Loucy (cell line): Measurements from ENCODE around the gene ERC1.

Experiments used
- H2AFZ ChIP-seq: fragments of 200-600 bp; sonication (generic); 2 replicates; pipeline ENCODE4 v1.6.0; 2016; ENCODE audit warnings: antibody characterized with exemption, mild to moderate bottlenecking, low read length, moderate library complexity
- H3F3A ChIP-seq: fragments of 200-600 bp; 2 replicates; pipeline ENCODE4 v1.6.0; 2016; ENCODE audit warnings: antibody characterized with exemption, low read depth, mild to moderate bottlenecking
- H3K27me3 ChIP-seq: fragments of 200-600 bp; sonication (generic); 2 replicates; pipeline ENCODE4 v1.6.1; 2014; ENCODE audit warnings: low read length, mild to moderate bottlenecking; ENCODE audit not compliant: insufficient read depth, poor library complexity, severe bottlenecking
- H3K36me3 ChIP-seq: fragments of 200-600 bp; sonication (generic); 2 replicates; pipeline ENCODE4 v1.6.1; 2016; ENCODE audit warnings: low read length; ENCODE audit not compliant: insufficient read depth
- H3K4me1 ChIP-seq: fragments of 200-600 bp; sonication (generic); 2 replicates; pipeline ENCODE4 v1.5.1; 2014; ENCODE audit warnings: low read length, mild to moderate bottlenecking; ENCODE audit not compliant: insufficient read depth, poor library complexity, severe bottlenecking
- H3K4me2 ChIP-seq: fragments of 200-600 bp; sonication (generic); 2 replicates; pipeline ENCODE4 v1.6.0; 2014; ENCODE audit warnings: antibody characterized with exemption, low read length, low read depth, mild to moderate bottlenecking; ENCODE audit not compliant: poor library complexity, severe bottlenecking
- H3K4me3 ChIP-seq: fragments of 200-600 bp; sonication (generic); 2 replicates; pipeline ENCODE4 v1.5.1; 2014; ENCODE audit warnings: low read length, mild to moderate bottlenecking, mixed read lengths; ENCODE audit not compliant: poor library complexity, severe bottlenecking
- H3K79me2 ChIP-seq: fragments of 200-600 bp; sonication (generic); 2 replicates; pipeline ENCODE4 v1.6.1; 2014; ENCODE audit warnings: low read length; ENCODE audit not compliant: insufficient read depth
- H3K9ac ChIP-seq: fragments of 200-600 bp; sonication (generic); 2 replicates; pipeline ENCODE4 v1.6.0; 2014; ENCODE audit warnings: mild to moderate bottlenecking, low read depth, low read length, moderate library complexity; ENCODE audit not compliant: poor library complexity, severe bottlenecking
- H3K9me2 ChIP-seq: fragments of 200-600 bp; sonication (generic); replicated peaks from 2 replicates; pipeline ENCODE4 v1.6.1; 2016; ENCODE audit warnings: low read depth, low read length, mixed read lengths
- H3K9me3 ChIP-seq: fragments of 200-600 bp; sonication (generic); 2 replicates; pipeline ENCODE4 v1.6.1; 2014; ENCODE audit warnings: mild to moderate bottlenecking, antibody characterized with exemption, low read length, low read depth; ENCODE audit not compliant: insufficient read depth
- H4K20me1 ChIP-seq: fragments of 200-600 bp; sonication (generic); 2 replicates; pipeline ENCODE4 v1.6.0; 2014; ENCODE audit warnings: antibody characterized with exemption, low read length, mild to moderate bottlenecking; ENCODE audit not compliant: insufficient read depth, poor library complexity, severe bottlenecking
- EZH2phosphoT487 ChIP-seq: fragments of 200-600 bp; IDR thresholded peaks from 2 replicates; pipeline ENCODE4 v1.6.1; 2018; ENCODE audit warnings: antibody characterized with exemption, mild to moderate bottlenecking, moderate library complexity, borderline replicate concordance
- TF ChIP-seq, protein P1 (sequence below): fragments of 200-600 bp; sonication (generic); conservative IDR thresholded peaks from 2 replicates; pipeline ENCODE4 v1.5.1; 2014; ENCODE audit warnings: mild to moderate bottlenecking, antibody characterized with exemption, low read length

ERC1 gene

GRCh38 chr12:1367331-1368291, 376.6 kb downstream of the ERC1 start:
- H4K20me1 ChIP-seq = no peaks in the 10 kb centered on the region
- no peak overlapping the region for H3K4me3 ChIP-seq
- H3F3A ChIP-seq = no peaks in the 10 kb centered on the region
- H3K9me3 ChIP-seq = no peaks in the 10 kb centered on the region
- no peaks in the 10 kb centered on the region for H3K79me2 ChIP-seq
- H2AFZ ChIP-seq = no peak overlapping the region
- H3K4me2 ChIP-seq = no peak overlapping the region
- TF ChIP-seq EZH2phosphoT487 = no peak
- TF ChIP-seq, protein P1, sequence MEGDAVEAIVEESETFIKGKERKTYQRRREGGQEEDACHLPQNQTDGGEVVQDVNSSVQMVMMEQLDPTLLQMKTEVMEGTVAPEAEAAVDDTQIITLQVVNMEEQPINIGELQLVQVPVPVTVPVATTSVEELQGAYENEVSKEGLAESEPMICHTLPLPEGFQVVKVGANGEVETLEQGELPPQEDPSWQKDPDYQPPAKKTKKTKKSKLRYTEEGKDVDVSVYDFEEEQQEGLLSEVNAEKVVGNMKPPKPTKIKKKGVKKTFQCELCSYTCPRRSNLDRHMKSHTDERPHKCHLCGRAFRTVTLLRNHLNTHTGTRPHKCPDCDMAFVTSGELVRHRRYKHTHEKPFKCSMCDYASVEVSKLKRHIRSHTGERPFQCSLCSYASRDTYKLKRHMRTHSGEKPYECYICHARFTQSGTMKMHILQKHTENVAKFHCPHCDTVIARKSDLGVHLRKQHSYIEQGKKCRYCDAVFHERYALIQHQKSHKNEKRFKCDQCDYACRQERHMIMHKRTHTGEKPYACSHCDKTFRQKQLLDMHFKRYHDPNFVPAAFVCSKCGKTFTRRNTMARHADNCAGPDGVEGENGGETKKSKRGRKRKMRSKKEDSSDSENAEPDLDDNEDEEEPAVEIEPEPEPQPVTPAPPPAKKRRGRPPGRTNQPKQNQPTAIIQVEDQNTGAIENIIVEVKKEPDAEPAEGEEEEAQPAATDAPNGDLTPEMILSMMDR = no peak
- H3K9ac ChIP-seq = no peak overlapping the region
- H3K27me3 ChIP-seq = no peaks in the 10 kb centered on the region
- no peaks in the 10 kb centered on the region; the same call in 1 of the 2 replicates for H3K36me3 ChIP-seq
- H3K4me1 ChIP-seq = peaks cover 6% of the 10 kb centered on the region
- no peaks in the 10 kb centered on the region for H3K9me2 ChIP-seq

DNA sequence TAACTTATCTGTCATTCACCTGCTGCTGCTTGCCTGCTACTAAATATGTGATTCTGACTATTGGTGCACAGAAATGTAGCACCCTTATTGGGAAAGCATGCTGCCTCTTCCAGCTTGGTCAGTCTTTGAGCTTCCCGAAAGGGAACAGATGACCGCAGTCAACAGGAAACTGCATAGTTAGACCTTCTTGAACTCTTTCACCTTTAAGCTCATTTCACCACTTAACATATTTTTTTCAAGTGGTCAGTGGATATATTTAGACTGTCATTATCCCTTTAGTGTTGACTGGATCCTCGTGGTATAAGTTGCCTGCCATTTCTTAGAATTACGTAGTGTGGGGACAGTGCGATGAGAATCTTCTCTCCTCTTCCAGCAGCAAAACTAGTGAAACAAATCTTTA, 378.4 kb downstream of the ERC1 start:
- H3K9me2 ChIP-seq = no peaks in the 10 kb centered on the region
- no peak overlapping the region for H3K9ac ChIP-seq
- no peak overlapping the region for H3K4me3 ChIP-seq
- H2AFZ ChIP-seq = no peak overlapping the region
- TF ChIP-seq EZH2phosphoT487 = no peak
- TF ChIP-seq, protein P1 = no peak
- no peaks in the 10 kb centered on the region; the same call in 1 of the 2 replicates for H3K36me3 ChIP-seq
- H3K4me1 ChIP-seq = peaks cover 6% of the 10 kb centered on the region
- no peak overlapping the region for H3K4me2 ChIP-seq
- no peaks in the 10 kb centered on the region for H3K27me3 ChIP-seq
- H4K20me1 ChIP-seq = no peaks in the 10 kb centered on the region
- no peaks in the 10 kb centered on the region for H3F3A ChIP-seq
- H3K79me2 ChIP-seq = no peaks in the 10 kb centered on the region
- no peaks in the 10 kb centered on the region for H3K9me3 ChIP-seq

DNA sequence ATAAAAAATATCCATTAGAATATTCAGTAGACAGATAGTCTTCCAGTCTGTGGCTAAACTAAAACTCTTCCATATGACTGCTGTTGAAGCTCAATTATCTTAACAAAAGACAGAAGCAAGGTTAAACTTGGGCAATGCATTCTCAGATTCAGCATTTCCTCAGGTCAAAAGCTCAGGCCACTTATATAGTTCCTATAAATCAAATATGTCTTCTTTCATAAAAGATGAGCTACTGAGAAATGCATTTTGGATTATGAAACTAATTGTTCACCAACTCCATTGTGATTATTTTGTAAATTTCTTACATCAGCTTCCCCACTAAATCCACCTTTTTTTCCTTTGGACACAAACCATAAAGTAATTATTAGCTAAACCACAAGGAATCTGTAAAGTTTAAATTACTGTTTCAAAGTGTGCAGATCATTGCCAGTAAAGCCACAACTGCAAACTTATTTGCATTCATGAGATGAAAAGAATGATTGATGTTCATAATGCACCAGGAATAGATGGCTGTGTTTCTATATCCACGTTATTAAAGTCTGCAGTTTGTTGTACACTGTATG, 379.0 kb downstream of the ERC1 start:
- Histone ChIP-seq H3K4me3 (no peak overlapping the region), H3K4me2 (no peak overlapping the region), H3K9me2 (no peaks in the 10 kb centered on the region), H4K20me1 (no peaks in the 10 kb centered on the region), H3K36me3 (no peaks in the 10 kb centered on the region; the same call in 1 of the 2 replicates), H3K9ac (no peak overlapping the region), H2AFZ (no peak overlapping the region), H3K9me3 (no peaks in the 10 kb centered on the region), H3K79me2 (no peaks in the 10 kb centered on the region), H3K27me3 (no peaks in the 10 kb centered on the region), H3F3A (no peaks in the 10 kb centered on the region), H3K4me1 (peaks cover 6% of the 10 kb centered on the region)
- TF ChIP-seq, protein P1 = no peak
- TF ChIP-seq EZH2phosphoT487 = no peak
